Epithelial cell of esophagus (primary cell): ENCODE data around the gene RNF220.
A peak's percentile ranks its signal among the peaks of the same experiment; 100 is the strongest.

Experiments used
- DNase-seq: peaks from one replicate; pipeline ENCODE4 v3.0.0; 2010; ENCODE audit warnings: low read depth
- H3K4me3 ChIP-seq: 2 replicates; pipeline ENCODE4 v1.5.1; 2011; ENCODE audit warnings: mild to moderate bottlenecking, low read length, control low read depth
- CTCF ChIP-seq: IDR thresholded peaks from 2 replicates; pipeline ENCODE4 v1.5.1; 2011; ENCODE audit warnings: low read depth, mild to moderate bottlenecking, low read length, control low read depth, inconsistent platforms; ENCODE audit not compliant: insufficient read depth; ENCODE audit errors: missing control alignments

RNF220 gene

GRCh38 chr1:44476891-44477290, 71.8 kb downstream of the RNF220 start:
- DNase-seq, result no peak
- no peak for TF ChIP-seq CTCF

GRCh38 chr1:44481701-44482100, 76.6 kb downstream of the RNF220 start:
- no peak overlapping the region for H3K4me3 ChIP-seq
- TF ChIP-seq CTCF, result no peak
- no peak for DNase-seq

More at GRCh38 chr1:44476891-44477290, 71.8 kb downstream of the RNF220 start:
- no peak overlapping the region for H3K4me3 ChIP-seq

GRCh38 chr1:44483089-44483874, 78.2 kb downstream of the RNF220 start:
- DNase-seq, result peak; percentile 72
- H3K4me3 ChIP-seq, result no peak overlapping the region
- no peak for TF ChIP-seq CTCF

GRCh38 chr1:44484155-44484688, 79.2 kb downstream of the RNF220 start:
- no peak overlapping the region for H3K4me3 ChIP-seq
- TF ChIP-seq CTCF, result no peak
- peak; percentile 15 for DNase-seq

DNA sequence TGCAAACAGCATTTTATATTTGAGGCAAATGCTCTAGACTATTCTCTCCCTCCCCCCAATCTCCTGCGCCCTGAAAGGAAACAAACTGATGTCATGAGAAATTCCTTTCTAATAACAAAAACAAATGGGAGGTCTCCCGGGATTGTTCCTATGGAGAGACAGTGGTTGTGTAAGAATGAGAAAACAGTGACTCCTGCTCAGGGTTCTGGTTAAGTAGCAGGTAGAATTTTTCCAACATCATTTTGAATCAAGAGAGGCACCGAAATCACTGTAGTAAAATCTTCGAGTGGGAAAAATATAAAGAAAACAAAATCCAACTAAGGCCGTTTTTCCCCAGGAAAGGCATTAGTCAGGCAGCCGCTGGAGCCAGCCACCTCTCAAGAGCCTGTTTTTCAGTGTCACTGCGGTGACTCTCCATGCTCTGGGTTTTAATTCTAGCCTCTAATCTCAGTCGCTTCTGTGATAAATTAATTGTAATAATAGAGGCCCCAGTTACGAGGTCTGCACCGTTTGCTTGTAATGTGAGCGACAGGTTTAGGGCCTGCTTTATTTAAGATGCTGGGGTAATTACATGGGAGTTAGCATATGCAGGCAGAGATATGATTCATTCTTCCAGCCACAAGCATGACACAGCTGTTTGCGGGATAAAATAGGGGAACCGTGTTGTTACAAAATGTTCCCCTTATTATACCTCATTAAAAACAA, 80.3 kb downstream of the RNF220 start:
- DNase-seq, result peak; percentile 76
- no peak overlapping the region for H3K4me3 ChIP-seq
- no peak for TF ChIP-seq CTCF

DNA sequence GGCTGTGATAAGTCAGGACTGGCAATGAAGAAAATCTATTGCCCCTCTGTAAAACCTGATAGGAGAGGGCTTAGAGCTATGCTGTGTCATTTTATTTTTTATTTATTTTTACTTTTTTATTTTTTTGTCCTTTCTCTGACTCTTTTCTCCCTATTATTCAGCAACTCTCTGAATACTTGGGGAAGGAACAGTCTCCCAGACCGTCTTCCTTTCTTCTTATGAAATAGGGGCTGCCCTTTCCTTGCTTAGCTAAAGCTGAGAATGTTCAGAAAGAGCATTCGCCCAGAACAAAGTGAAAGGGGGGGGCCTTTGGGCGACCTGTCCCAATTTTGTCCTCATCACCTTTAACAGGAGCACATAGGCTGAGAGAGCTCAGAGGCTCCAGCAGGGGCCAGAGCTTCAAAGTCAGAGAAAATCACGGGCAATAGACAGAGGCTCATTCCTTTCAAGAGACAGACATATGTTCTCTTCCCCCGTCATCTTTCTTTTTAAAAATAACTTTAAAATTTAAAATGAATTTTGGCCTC, 80.9 kb downstream of the RNF220 start:
- H3K4me3 ChIP-seq, result no peak overlapping the region
- DNase-seq, result no peak
- no peak for TF ChIP-seq CTCF
